Neural cell (in vitro differentiated cells): Measurements from ENCODE around the gene AMT. TPM values are rescaled to one million over a fixed set of nuclear protein-coding genes. Genes with fewer than 3 reads are reported as not detected.

ENCODE experiments used
- H2AFZ ChIP-seq: fragments of 200-600, 300-800 bp; sonication (generic), shearing (Covaris generic); 2 replicates; pipeline ENCODE4 v1.6.0; 2014; ENCODE audit warnings: low read depth, mild to moderate bottlenecking, antibody characterized with exemption, low read length, moderate library complexity
- H3F3A ChIP-seq: fragments of 200-600 bp; shearing (Covaris generic); 2 replicates; pipeline ENCODE4 v1.6.1; 2016; ENCODE audit warnings: mild to moderate bottlenecking, moderate library complexity, mixed read lengths, antibody characterized with exemption, low read length; ENCODE audit not compliant: insufficient read depth, poor library complexity, severe bottlenecking
- H3K27ac ChIP-seq: fragments of 200-600, 300-800 bp; sonication (generic), shearing (Covaris generic); 2 replicates; pipeline ENCODE4 v1.5.1; 2014; ENCODE audit warnings: mild to moderate bottlenecking, low read length, moderate library complexity
- H3K27me3 ChIP-seq: fragments of 300-800, 200-600 bp; sonication (generic), shearing (Covaris generic); 2 replicates; pipeline ENCODE4 v1.6.0; 2014; ENCODE audit warnings: mild to moderate bottlenecking, low read depth, low read length, moderate library complexity; ENCODE audit not compliant: insufficient read depth
- H3K36me3 ChIP-seq: fragments of 300-800, 200-600 bp; sonication (generic), shearing (Covaris generic); 2 replicates; pipeline ENCODE4 v1.5.1; 2014; ENCODE audit warnings: mild to moderate bottlenecking, antibody characterized with exemption, low read length, moderate library complexity; ENCODE audit not compliant: insufficient read depth
- H3K4me2 ChIP-seq: fragments of 300-800, 200-600 bp; sonication (generic), shearing (Covaris generic); 2 replicates; pipeline ENCODE4 v1.6.0; 2014; ENCODE audit warnings: mild to moderate bottlenecking, low read length
- H3K4me3 ChIP-seq: fragments of 300-800, 200-600 bp; sonication (generic), shearing (Covaris generic); 2 replicates; pipeline ENCODE4 v1.5.1; 2014; ENCODE audit warnings: mild to moderate bottlenecking, low read length, moderate library complexity
- H3K79me2 ChIP-seq: fragments of 200-600 bp; shearing (Covaris generic); replicated peaks from 2 replicates; pipeline ENCODE4 v1.6.0; 2014; ENCODE audit warnings: mild to moderate bottlenecking, low read length, moderate library complexity; ENCODE audit not compliant: insufficient read depth
- H3K9ac ChIP-seq: fragments of 300-800, 200-600 bp; sonication (generic), shearing (Covaris generic); 2 replicates; pipeline ENCODE4 v1.6.1; 2016; ENCODE audit warnings: mild to moderate bottlenecking, low read length, mixed read lengths
- H3K9me2 ChIP-seq: fragments of 200-600 bp; shearing (Covaris generic); 2 replicates; pipeline ENCODE4 v1.6.1; 2016; ENCODE audit warnings: mild to moderate bottlenecking, low read length, mixed read lengths; ENCODE audit not compliant: insufficient read depth
- H3K9me3 ChIP-seq: fragments of 200-600, 300-800 bp; sonication (generic), shearing (Covaris generic); 2 replicates; pipeline ENCODE4 v1.6.1; 2016; ENCODE audit warnings: mild to moderate bottlenecking, mixed run types, low read length, moderate library complexity, mixed read lengths
- H4K20me1 ChIP-seq: fragments of 200-600 bp; shearing (Covaris generic); 2 replicates; pipeline ENCODE4 v1.6.1; 2016; ENCODE audit warnings: mild to moderate bottlenecking, mixed run types; ENCODE audit not compliant: insufficient read depth
- EZH2 ChIP-seq: fragments of 200-600, 300-800 bp; shearing (Covaris generic), sonication (generic); IDR thresholded peaks from 2 replicates; pipeline ENCODE4 v1.6.1; 2014; ENCODE audit warnings: antibody characterized with exemption, low read length, borderline replicate concordance, mild to moderate bottlenecking; ENCODE audit not compliant: insufficient read depth, poor library complexity, severe bottlenecking
- MXI1 ChIP-seq: fragments of 450-650 bp; conservative IDR thresholded peaks from 2 replicates; pipeline ENCODE4 v1.6.1; 2014; ENCODE audit warnings: antibody characterized with exemption, mild to moderate bottlenecking; ENCODE audit not compliant: poor library complexity, severe bottlenecking
- POLR2AphosphoS5 ChIP-seq: IDR thresholded peaks from 2 replicates; pipeline ENCODE4 v1.6.1; 2012
- RAD21 ChIP-seq: fragments of 450-650 bp; conservative IDR thresholded peaks from 2 replicates; pipeline ENCODE4 v1.6.1; 2014; ENCODE audit warnings: antibody characterized with exemption, mild to moderate bottlenecking, moderate library complexity
- SMC3 ChIP-seq: fragments of 450-650 bp; conservative IDR thresholded peaks from 2 replicates; pipeline ENCODE4 v1.6.1; 2014; ENCODE audit warnings: antibody characterized with exemption, mild to moderate bottlenecking, moderate library complexity; ENCODE audit not compliant: poor library complexity
- polyA plus RNA-seq: library from polyadenylated mRNA; depleted of rRNA; stranded (reverse); fragments of >200 nt; gene quantifications from 2 replicates; pipeline ENCODE4 v1.2.3, GENCODE V29; 2014
- TF ChIP-seq, protein P1 (sequence below): fragments of 450-650 bp; IDR thresholded peaks from 2 replicates; pipeline ENCODE4 v1.5.1; 2014; ENCODE audit warnings: antibody characterized with exemption, mild to moderate bottlenecking, moderate library complexity; ENCODE audit not compliant: poor library complexity, severe bottlenecking
- TF ChIP-seq, protein P2 (sequence below): IDR thresholded peaks from 2 replicates; pipeline ENCODE4 v1.6.1; 2012; ENCODE audit warnings: borderline replicate concordance

The AMT gene
- polyA plus RNA-seq, 1 donor from 2014 or later, result 6.1 TPM

DNA sequence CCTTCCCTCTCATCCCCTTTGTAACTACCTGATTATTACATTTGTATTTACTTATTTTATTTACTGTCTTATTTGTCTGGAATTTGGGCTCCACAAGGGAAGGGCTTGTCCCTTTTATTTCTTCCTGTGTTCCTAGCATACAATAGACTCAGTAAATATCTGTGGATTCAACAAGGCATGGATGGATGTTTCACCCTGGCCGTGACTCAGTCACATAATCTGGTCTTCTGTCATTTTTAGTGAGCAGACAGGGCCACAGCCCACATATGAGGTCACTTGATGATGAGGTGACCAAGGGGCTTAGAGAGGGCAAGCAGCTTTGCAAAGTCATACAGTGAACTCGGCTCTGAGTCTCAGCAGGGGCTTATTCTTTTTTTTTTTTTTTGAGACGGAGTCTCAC lies 39.9 kb upstream of the AMT start:
- H2AFZ ChIP-seq, result no peak overlapping the region

DNA sequence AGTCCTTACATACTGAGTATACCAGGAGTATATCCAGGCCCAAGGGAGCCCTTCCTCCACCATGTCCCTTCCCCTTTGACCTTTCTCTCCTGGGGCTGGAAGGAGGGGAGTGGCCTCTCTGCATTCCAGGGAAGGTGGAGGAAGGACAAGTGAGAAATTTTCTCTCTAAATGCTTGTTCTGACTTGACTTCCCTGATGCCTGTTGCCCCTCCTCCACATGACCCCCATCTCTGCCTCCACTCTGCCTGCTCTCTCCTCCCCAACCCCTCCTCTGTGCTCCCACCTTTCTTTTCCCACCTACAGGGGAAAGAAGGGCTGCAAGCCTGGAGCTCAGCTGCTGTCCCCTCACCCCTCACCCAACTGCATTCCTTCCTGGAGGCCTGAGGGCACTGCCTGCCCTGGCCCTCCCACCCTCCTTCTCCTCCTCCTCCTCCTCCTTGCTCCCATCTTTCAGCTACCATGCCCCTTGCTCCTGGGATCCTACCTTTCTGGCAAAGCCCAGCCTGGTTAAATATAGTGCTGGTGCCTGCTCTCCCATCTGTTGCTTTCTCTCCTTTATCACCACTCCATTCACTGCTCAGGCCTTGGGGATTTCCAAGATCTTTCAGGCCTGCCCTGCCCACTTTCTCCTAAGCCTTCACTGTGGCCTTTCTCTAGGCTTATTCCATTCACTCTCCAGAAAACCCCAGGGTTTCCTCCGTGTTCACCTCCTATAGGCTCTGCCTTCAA lies 39.3 kb upstream of the AMT start:
- H3F3A ChIP-seq, result no peaks in the 10 kb centered on the region
- no peaks in the 10 kb centered on the region for H3K9me3 ChIP-seq
- no peaks in the 10 kb centered on the region for H4K20me1 ChIP-seq
- H3K9ac ChIP-seq, result no peak overlapping the region
- no peak overlapping the region for H3K27ac ChIP-seq
- H3K4me3 ChIP-seq, result no peak overlapping the region
- no peaks in the 10 kb centered on the region for H3K27me3 ChIP-seq
- no peaks in the 10 kb centered on the region for H3K9me2 ChIP-seq
- TF ChIP-seq, protein P1, sequence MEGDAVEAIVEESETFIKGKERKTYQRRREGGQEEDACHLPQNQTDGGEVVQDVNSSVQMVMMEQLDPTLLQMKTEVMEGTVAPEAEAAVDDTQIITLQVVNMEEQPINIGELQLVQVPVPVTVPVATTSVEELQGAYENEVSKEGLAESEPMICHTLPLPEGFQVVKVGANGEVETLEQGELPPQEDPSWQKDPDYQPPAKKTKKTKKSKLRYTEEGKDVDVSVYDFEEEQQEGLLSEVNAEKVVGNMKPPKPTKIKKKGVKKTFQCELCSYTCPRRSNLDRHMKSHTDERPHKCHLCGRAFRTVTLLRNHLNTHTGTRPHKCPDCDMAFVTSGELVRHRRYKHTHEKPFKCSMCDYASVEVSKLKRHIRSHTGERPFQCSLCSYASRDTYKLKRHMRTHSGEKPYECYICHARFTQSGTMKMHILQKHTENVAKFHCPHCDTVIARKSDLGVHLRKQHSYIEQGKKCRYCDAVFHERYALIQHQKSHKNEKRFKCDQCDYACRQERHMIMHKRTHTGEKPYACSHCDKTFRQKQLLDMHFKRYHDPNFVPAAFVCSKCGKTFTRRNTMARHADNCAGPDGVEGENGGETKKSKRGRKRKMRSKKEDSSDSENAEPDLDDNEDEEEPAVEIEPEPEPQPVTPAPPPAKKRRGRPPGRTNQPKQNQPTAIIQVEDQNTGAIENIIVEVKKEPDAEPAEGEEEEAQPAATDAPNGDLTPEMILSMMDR, result no peak
- no peaks in the 10 kb centered on the region for H3K79me2 ChIP-seq
- H3K36me3 ChIP-seq, result no peaks in the 10 kb centered on the region
- H3K4me2 ChIP-seq, result no peak overlapping the region
- no peak overlapping the region for H2AFZ ChIP-seq

More for the DNA sequence above, 39.9 kb upstream of the AMT start:
- H3K9ac ChIP-seq, result no peak overlapping the region
- H3K27me3 ChIP-seq, result no peaks in the 10 kb centered on the region
- H3K4me2 ChIP-seq, result no peak overlapping the region
- H3K36me3 ChIP-seq, result no peaks in the 10 kb centered on the region
- H3K79me2 ChIP-seq, result no peaks in the 10 kb centered on the region
- no peak overlapping the region for H3K4me3 ChIP-seq
- no peaks in the 10 kb centered on the region for H3K9me3 ChIP-seq
- H3K9me2 ChIP-seq, result no peaks in the 10 kb centered on the region
- no peaks in the 10 kb centered on the region for H3F3A ChIP-seq
- H3K27ac ChIP-seq, result no peak overlapping the region
- TF ChIP-seq, protein P2, sequence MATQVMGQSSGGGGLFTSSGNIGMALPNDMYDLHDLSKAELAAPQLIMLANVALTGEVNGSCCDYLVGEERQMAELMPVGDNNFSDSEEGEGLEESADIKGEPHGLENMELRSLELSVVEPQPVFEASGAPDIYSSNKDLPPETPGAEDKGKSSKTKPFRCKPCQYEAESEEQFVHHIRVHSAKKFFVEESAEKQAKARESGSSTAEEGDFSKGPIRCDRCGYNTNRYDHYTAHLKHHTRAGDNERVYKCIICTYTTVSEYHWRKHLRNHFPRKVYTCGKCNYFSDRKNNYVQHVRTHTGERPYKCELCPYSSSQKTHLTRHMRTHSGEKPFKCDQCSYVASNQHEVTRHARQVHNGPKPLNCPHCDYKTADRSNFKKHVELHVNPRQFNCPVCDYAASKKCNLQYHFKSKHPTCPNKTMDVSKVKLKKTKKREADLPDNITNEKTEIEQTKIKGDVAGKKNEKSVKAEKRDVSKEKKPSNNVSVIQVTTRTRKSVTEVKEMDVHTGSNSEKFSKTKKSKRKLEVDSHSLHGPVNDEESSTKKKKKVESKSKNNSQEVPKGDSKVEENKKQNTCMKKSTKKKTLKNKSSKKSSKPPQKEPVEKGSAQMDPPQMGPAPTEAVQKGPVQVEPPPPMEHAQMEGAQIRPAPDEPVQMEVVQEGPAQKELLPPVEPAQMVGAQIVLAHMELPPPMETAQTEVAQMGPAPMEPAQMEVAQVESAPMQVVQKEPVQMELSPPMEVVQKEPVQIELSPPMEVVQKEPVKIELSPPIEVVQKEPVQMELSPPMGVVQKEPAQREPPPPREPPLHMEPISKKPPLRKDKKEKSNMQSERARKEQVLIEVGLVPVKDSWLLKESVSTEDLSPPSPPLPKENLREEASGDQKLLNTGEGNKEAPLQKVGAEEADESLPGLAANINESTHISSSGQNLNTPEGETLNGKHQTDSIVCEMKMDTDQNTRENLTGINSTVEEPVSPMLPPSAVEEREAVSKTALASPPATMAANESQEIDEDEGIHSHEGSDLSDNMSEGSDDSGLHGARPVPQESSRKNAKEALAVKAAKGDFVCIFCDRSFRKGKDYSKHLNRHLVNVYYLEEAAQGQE, result no peak
- TF ChIP-seq EZH2 (no peak), SMC3 (no peak), MXI1 (no peak), RAD21 (no peak), POLR2AphosphoS5 (no peak)
- TF ChIP-seq, protein P1, result no peak
- no peaks in the 10 kb centered on the region for H4K20me1 ChIP-seq
